Mesenchymal stem cell (in vitro differentiated cells and primary cell): Measurements from ENCODE around the gene MAP3K20.

Source experiments
- DNase-seq: peaks from one replicate; pipeline ENCODE4 v3.0.0-alpha.2; 2013
- H2AFZ ChIP-seq: one replicate; pipeline ENCODE4 v1.6.1; 2013; ENCODE audit warnings: low read depth, mild to moderate bottlenecking, control low read depth, inconsistent platforms, low read length, moderate library complexity
- H2AK5ac ChIP-seq: 2 replicates; pipeline ENCODE4 v1.6.1; 2013; ENCODE audit warnings: low read length, moderate library complexity, mild to moderate bottlenecking, inconsistent platforms; ENCODE audit not compliant: severe bottlenecking
- H2BK120ac ChIP-seq: one replicate; pipeline ENCODE4 v1.6.1; 2013; ENCODE audit warnings: low read depth, mild to moderate bottlenecking, inconsistent platforms, low read length, moderate library complexity
- H2BK12ac ChIP-seq, 2 experiments: one replicate each; pipeline ENCODE4 v1.6.1; 2013; ENCODE audit warnings: inconsistent platforms in 2 of 2, low read length in 2 of 2, mild to moderate bottlenecking in 2 of 2, moderate library complexity in 2 of 2, control low read depth in 1 of 2
- H2BK15ac ChIP-seq: one replicate; pipeline ENCODE4 v1.6.1; 2013; ENCODE audit warnings: mild to moderate bottlenecking, low read depth, inconsistent platforms; ENCODE audit not compliant: poor library complexity, severe bottlenecking
- H2BK5ac ChIP-seq: 2 replicates; pipeline ENCODE4 v1.6.1; 2013; ENCODE audit warnings: low read depth, mild to moderate bottlenecking, low read length, control low read depth, inconsistent platforms; ENCODE audit not compliant: poor library complexity, severe bottlenecking
- H3K14ac ChIP-seq, 2 experiments: one replicate each; pipeline ENCODE4 v1.6.1; 2013; ENCODE audit warnings: inconsistent platforms in 2 of 2, low read length in 2 of 2, control low read depth in 1 of 2, mild to moderate bottlenecking in 1 of 2, moderate library complexity in 1 of 2
- H3K18ac ChIP-seq, 2 experiments: one replicate each; pipeline ENCODE4 v1.6.1; 2013; ENCODE audit warnings: inconsistent platforms in 2 of 2, low read length in 2 of 2, control low read depth in 1 of 2, low read depth in 1 of 2, mild to moderate bottlenecking in 1 of 2
- H3K23ac ChIP-seq, 2 experiments: one replicate each; pipeline ENCODE4 v1.6.1; 2013; ENCODE audit warnings: inconsistent platforms in 2 of 2, low read length in 2 of 2, mild to moderate bottlenecking in 2 of 2, moderate library complexity in 2 of 2, control low read depth in 1 of 2
- H3K27ac ChIP-seq: 2 replicates; pipeline ENCODE4 v1.5.1; 2013; ENCODE audit warnings: mild to moderate bottlenecking, moderate library complexity, low read length, control low read depth, inconsistent platforms; ENCODE audit not compliant: poor library complexity, severe bottlenecking
- H3K27me3 ChIP-seq, 2 experiments: 2 replicates each; pipeline versions ENCODE4 v1.6.1 to v1.7.0; 2013; ENCODE audit warnings: low read length in 2 of 2, mild to moderate bottlenecking in 2 of 2, moderate library complexity in 2 of 2, control low read depth in 1 of 2, inconsistent platforms in 1 of 2; ENCODE audit not compliant: control insufficient read depth in 1 of 2, insufficient read depth in 1 of 2
- H3K36me3 ChIP-seq, 2 experiments: 2 replicates each; pipeline versions ENCODE4 v1.6.1 to v1.7.0; 2013; ENCODE audit warnings: low read length in 2 of 2, control low read depth in 1 of 2, inconsistent platforms in 1 of 2, low read depth in 1 of 2, mild to moderate bottlenecking in 1 of 2; ENCODE audit not compliant: insufficient read depth in 2 of 2, control insufficient read depth in 1 of 2
- H3K4ac ChIP-seq, 2 experiments: one replicate each; pipeline ENCODE4 v1.6.1; 2013; ENCODE audit warnings: inconsistent platforms in 2 of 2, low read length in 2 of 2, mild to moderate bottlenecking in 2 of 2, moderate library complexity in 2 of 2, control low read depth in 1 of 2, low read depth in 1 of 2
- H3K4me1 ChIP-seq: 2 replicates; pipeline ENCODE4 v1.6.1; 2013; ENCODE audit warnings: low read depth, low read length, control low read depth; ENCODE audit not compliant: control insufficient read depth, insufficient read depth
- H3K4me2 ChIP-seq: 2 replicates; pipeline ENCODE4 v1.6.1; 2013; ENCODE audit warnings: low read length, mild to moderate bottlenecking, inconsistent platforms; ENCODE audit not compliant: poor library complexity, severe bottlenecking
- H3K4me3 ChIP-seq, 2 experiments: 2 replicates each; pipeline versions ENCODE4 v1.5.1 to v1.7.0; 2013; ENCODE audit warnings: low read length in 2 of 2, mild to moderate bottlenecking in 2 of 2, control low read depth in 1 of 2, low read depth in 1 of 2; ENCODE audit not compliant: insufficient read depth in 1 of 2
- H3K79me1 ChIP-seq: replicated peaks from 2 replicates; pipeline ENCODE4 v1.6.1; 2013; ENCODE audit warnings: mild to moderate bottlenecking, control low read depth, low read length, inconsistent platforms; ENCODE audit not compliant: poor library complexity, severe bottlenecking
- H3K9ac ChIP-seq: 2 replicates; pipeline ENCODE4 v1.7.0; 2013; ENCODE audit warnings: mild to moderate bottlenecking, low read length, moderate library complexity
- H3K9me3 ChIP-seq: 2 replicates; pipeline ENCODE4 v1.7.0; 2013; ENCODE audit warnings: mild to moderate bottlenecking, low read length; ENCODE audit not compliant: control insufficient read depth
- H4K8ac ChIP-seq: one replicate; pipeline ENCODE4 v1.6.1; 2013; ENCODE audit warnings: inconsistent platforms, mild to moderate bottlenecking, low read length, moderate library complexity
- H4K91ac ChIP-seq: one replicate; pipeline ENCODE4 v1.6.1; 2013; ENCODE audit warnings: mild to moderate bottlenecking, low read length, inconsistent platforms
- WGBS: methylation state at CpG from one replicate; pipeline ENCODE4 v1.1.7; 2013; ENCODE audit warnings: mixed read lengths; 5-methylcytosine and 5-hydroxymethylcytosine counted together

MAP3K20 gene

DNA sequence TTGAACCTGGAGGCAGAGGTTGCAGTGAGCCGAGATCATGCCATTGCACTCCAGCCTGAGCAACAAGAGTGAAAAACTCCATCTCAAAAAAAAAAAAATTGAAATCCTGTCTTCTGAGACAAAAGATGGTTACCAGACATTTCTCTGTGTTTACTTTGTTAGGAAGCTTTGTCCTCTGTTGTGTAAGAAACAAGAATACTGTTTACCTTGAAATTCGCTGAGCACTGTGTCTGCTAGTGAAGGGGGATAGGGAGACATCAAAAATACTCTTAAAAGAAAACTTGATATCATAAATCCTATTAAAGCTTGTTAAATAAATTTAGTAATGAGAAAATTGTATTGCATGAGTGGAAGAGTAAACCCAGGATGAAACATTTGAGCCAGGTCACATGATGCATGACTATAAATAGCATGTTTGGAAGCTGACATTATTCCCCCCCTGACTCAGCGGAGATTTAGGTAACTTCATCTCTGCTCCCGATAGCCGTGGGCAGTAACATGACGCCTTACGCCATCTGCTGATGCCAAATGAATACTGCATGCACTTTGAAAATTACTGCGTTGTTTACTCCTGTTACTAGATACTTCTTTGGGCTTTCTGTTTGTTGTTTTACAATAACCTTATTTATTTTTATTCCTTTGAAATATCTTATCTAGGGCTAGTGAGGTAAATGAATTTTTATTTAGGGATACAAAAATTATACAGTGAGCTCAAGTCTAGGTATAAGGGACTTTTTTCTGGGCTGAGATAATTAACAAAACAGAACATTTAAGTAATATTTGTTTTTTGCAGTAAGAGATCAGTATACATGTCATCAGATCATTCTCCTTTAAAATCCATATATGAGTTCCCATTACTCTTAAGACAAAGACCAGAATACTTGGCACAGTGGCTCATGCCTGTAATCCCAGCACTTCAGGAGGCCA is 134.9 kb downstream of the MAP3K20 start:
- H4K8ac ChIP-seq, result no peak overlapping the region
- WGBS, result 0% methylated on average over 5 of the region's 8 CpGs
- no peaks in the 10 kb centered on the region for H3K9me3 ChIP-seq
- H3K36me3 ChIP-seq, result peaks cover 13 to 26% of the 10 kb centered on the region in 2 experiments
- no peak overlapping the region for H3K27ac ChIP-seq
- peaks cover 2% of the 10 kb centered on the region for H3K4me1 ChIP-seq
- no peak overlapping the region for H3K4me3 ChIP-seq
- no peak overlapping the region for H2AK5ac ChIP-seq
- H2BK12ac ChIP-seq, result peak overlapping the region in 1 of 2 experiments; percentile 83
- no peak overlapping the region for H2BK15ac ChIP-seq
- DNase-seq, result peak; percentile 97
- peaks cover 5% of the 10 kb centered on the region for H3K79me1 ChIP-seq
- H4K91ac ChIP-seq, result no peak overlapping the region
- no peak overlapping the region for H3K18ac ChIP-seq
- H3K4me2 ChIP-seq, result no peak overlapping the region
- no peak overlapping the region for H3K23ac ChIP-seq
- no peak overlapping the region for H2BK5ac ChIP-seq
- H2BK120ac ChIP-seq, result no peak overlapping the region
- peak overlapping the region; percentile 86 for H3K9ac ChIP-seq
- no peaks in the 10 kb centered on the region for H3K27me3 ChIP-seq
- H3K4ac ChIP-seq, result no peak overlapping the region
- no peak overlapping the region for H2AFZ ChIP-seq
- H3K14ac ChIP-seq, result no peak overlapping the region

DNA sequence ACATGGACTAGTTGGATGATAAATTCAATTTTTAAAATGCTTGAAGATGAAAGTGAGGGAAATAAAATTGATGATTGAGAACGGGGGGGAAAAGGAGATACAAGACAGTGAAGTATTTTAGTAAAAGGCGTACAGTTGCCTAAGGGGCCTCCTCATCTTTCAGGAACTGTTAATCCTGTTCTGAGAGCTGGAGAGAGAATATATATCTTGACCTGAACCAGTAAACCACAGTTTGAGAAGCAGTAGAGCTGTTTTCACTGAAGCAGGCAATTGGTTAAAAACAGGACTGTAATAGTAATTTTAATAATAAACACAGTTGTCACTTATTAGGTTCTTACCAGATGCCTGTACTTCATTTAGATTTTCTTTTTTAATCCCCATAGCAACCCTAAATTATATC is 137.5 kb downstream of the MAP3K20 start:
- Histone ChIP-seq H2BK12ac (no peak overlapping the region), H4K91ac (no peak overlapping the region), H2BK120ac (no peak overlapping the region), H3K79me1 (peaks cover 8% of the 10 kb centered on the region), H3K18ac (no peak overlapping the region), H3K23ac (no peak overlapping the region), H3K4me2 (no peak overlapping the region), H3K27ac (no peak overlapping the region), H3K4me3 (no peak overlapping the region), H3K4ac (no peak overlapping the region), H2AK5ac (no peak overlapping the region), H4K8ac (no peak overlapping the region), H3K9me3 (no peaks in the 10 kb centered on the region), H3K36me3 (peaks cover 10 to 22% of the 10 kb centered on the region in 2 experiments), H2BK15ac (no peak overlapping the region), H2BK5ac (no peak overlapping the region), H3K9ac (no peak overlapping the region), H3K4me1 (peaks cover 5% of the 10 kb centered on the region), H2AFZ (no peak overlapping the region), H3K14ac (no peak overlapping the region), H3K27me3 (no peaks in the 10 kb centered on the region)
- no peak for DNase-seq
- WGBS, result 92% methylated on average over 2 of the region's 2 CpGs

DNA sequence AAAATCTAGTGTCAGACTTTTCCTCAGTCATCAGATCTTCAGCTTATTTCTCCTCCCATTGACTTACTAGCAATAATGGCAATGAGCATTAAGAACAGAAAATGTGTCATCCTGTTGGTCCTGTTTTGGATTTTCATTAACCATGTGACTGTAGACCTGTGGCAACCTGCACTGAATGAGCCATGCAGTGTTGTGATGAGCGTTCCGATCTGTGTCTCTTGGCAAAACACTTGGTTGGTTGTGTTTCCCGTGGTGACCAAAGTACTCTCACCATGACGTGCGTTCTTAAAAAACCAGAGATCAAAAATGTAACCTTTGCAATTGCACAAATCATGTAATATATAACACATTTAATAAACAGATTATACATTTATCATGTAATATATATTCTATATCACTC is 138.6 kb downstream of the MAP3K20 start:
- Histone ChIP-seq H3K18ac (no peak overlapping the region), H3K4me3 (no peak overlapping the region), H3K27me3 (no peaks in the 10 kb centered on the region), H3K23ac (no peak overlapping the region), H3K4me2 (no peak overlapping the region), H3K9me3 (no peaks in the 10 kb centered on the region), H3K9ac (no peak overlapping the region), H2BK120ac (no peak overlapping the region), H3K4ac (no peak overlapping the region), H3K14ac (no peak overlapping the region), H3K79me1 (peaks cover 8% of the 10 kb centered on the region), H3K4me1 (peaks cover 5% of the 10 kb centered on the region), H3K27ac (no peak overlapping the region), H4K8ac (no peak overlapping the region), H2BK5ac (no peak overlapping the region), H2AFZ (no peak overlapping the region), H3K36me3 (peaks cover 10 to 22% of the 10 kb centered on the region in 2 experiments), H4K91ac (no peak overlapping the region), H2BK12ac (no peak overlapping the region), H2AK5ac (no peak overlapping the region), H2BK15ac (no peak overlapping the region)
- DNase-seq, result no peak
- WGBS, result 100% methylated on average over 4 of the region's 5 CpGs

DNA sequence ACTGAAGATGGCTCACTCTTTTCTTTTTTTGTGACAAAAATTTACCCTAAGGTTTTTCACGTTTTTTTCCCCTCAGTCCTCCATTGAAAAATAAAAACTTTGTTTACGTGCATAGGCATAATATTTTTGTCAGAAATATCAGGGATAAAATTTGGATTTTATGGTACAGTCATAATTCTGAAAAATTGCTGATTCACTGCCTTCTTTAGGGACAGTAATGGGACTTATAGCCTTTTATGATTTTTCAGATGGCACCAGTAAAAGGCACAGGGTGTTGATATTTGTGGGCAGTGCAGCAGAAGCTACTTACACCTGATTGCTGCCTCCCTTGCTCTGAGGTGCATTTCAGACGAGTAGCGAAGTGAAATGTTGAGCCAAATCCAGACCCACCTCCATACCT is 139.7 kb downstream of the MAP3K20 start:
- DNase-seq, result no peak
- Histone ChIP-seq H4K91ac (no peak overlapping the region), H4K8ac (no peak overlapping the region), H2BK120ac (no peak overlapping the region), H2BK15ac (no peak overlapping the region), H2BK12ac (no peak overlapping the region), H3K27me3 (no peaks in the 10 kb centered on the region), H3K9me3 (no peaks in the 10 kb centered on the region), H3K18ac (no peak overlapping the region), H3K4ac (no peak overlapping the region), H3K4me2 (no peak overlapping the region), H2AFZ (no peak overlapping the region), H3K79me1 (peaks cover 8% of the 10 kb centered on the region), H3K23ac (no peak overlapping the region), H2AK5ac (no peak overlapping the region), H3K14ac (no peak overlapping the region), H3K9ac (no peak overlapping the region), H3K36me3 (peaks cover 6 to 15% of the 10 kb centered on the region in 2 experiments), H2BK5ac (no peak overlapping the region), H3K4me1 (peaks cover 5% of the 10 kb centered on the region), H3K4me3 (no peak overlapping the region), H3K27ac (no peak overlapping the region)
- WGBS, result 100% methylated on average over 4 of the region's 4 CpGs
